ENCODE data around the gene FLRT1. TPM values are rescaled to one million over a fixed set of nuclear protein-coding genes. Genes with fewer than 3 reads are reported as not detected.

The FLRT1 gene
- total RNA-seq, 1 donor from 2014 or later, result not detected

DNA sequence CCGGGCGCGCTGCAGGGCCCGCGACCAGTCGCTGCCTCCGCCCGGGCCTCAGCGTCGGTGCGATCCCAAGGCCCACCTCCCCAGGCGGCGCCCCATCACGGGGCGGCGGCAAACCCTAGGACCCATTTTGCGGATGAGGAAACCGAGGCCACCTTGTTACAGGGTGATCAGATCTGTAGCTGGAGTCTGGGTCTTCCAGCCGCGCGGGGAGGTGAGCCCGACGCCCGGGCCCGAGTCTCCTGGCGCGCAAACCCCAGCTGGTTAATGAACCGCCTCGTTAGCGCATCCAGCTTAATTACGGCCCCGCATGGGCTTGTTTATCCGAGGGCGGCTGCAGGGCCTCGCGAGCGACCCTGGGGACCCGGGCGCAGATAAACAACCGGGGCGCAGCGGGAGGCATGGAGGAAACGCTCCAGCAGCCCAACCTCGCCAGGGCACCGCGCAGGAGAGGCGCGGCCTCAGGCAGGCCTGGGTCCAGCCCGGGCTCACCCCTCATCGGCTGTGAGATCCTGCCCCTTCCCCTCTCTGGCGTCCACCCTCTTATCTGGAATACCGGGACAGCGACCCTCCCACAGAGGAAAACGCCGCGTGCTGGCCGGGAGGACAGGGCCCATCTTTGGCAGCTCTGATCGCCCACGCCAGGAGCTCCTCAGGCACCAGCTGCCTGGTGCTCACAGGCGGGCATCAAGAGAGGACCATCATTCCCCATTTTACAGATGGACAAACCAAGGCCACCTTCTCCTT, 34.8 kb upstream of the FLRT1 start:
- DNase-seq (ENCODE audit: low read depth), result no peak
- H3K4me3 ChIP-seq (ENCODE audit: low read depth, low read length), result peak overlapping the region; percentile 6
- TF ChIP-seq CTCF (conservative IDR thresholded peaks at IDR 0.05; ENCODE audit: low read depth, low read length), result no peak

- no peak overlapping the region for H3K4me3 ChIP-seq (ENCODE audit: low read depth, low read length)
- no peak for TF ChIP-seq CTCF (conservative IDR thresholded peaks at IDR 0.05; ENCODE audit: low read depth, low read length)
- no peak for DNase-seq (ENCODE audit: low read depth)
Observed at GRCh38 chr11:64001484-64002420, 34.0 kb upstream of the FLRT1 start.

DNA sequence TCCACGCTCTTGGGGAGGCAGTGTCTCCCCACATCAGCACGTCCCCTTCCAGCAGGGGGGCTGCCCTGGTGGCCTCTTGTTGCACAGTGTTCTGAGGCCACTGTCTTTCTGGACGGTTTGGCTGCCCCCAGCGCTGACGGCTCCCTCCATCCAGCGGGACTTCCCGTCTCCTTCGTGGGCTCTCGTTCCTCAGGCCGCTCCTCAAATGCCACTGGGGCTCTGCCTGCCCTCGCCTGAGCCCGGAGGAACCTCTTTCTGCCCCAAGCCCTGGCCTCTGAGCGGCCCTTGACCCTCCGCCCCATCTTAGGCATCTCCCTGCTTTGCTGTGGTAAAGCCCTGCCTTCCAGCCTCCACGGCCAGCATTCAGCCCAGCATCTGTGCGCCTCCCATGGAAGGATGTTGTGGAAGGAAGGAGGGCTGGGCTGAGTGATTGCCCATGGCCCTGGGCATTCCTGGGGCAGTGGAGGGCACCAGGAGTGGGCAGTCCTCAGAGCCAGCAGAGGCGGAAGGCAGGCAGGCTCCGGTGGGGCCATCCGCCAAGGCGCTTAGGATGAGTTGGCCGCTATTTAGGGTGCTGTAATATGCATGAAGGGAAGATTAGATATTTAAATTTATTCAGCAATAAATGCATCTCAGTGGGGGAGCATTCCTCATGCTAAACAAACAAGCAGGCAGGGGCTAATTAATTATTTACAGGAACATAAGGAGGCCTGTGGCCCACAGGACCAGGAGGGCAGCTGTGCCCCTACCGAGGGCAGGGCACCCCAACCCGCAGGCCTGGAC, 31.7 kb upstream of the FLRT1 start:
- TF ChIP-seq CTCF (conservative IDR thresholded peaks at IDR 0.05; ENCODE audit: low read depth, low read length), result no peak
- H3K4me3 ChIP-seq (ENCODE audit: low read depth, low read length), result no peak overlapping the region
- peak; percentile 42 for DNase-seq (ENCODE audit: low read depth)

- H3K4me3 ChIP-seq (ENCODE audit: low read depth, low read length), result no peak overlapping the region
- TF ChIP-seq CTCF (conservative IDR thresholded peaks at IDR 0.05; ENCODE audit: low read depth, low read length), result no peak
- DNase-seq (ENCODE audit: low read depth), result no peak
Observed at GRCh38 chr11:64004590-64004984, 31.1 kb upstream of the FLRT1 start.

- no peak overlapping the region for H3K4me3 ChIP-seq (ENCODE audit: low read depth, low read length)
- TF ChIP-seq CTCF (conservative IDR thresholded peaks at IDR 0.05; ENCODE audit: low read depth, low read length), result no peak
- no peak for DNase-seq (ENCODE audit: low read depth)
Observed at GRCh38 chr11:64005691-64006090, 30.0 kb upstream of the FLRT1 start.

- H3K4me3 ChIP-seq (ENCODE audit: low read depth, low read length), result no peak overlapping the region
- no peak for TF ChIP-seq CTCF (conservative IDR thresholded peaks at IDR 0.05; ENCODE audit: low read depth, low read length)
- DNase-seq (ENCODE audit: low read depth), result no peak
Observed at GRCh38 chr11:64006398-64006797, 29.3 kb upstream of the FLRT1 start.

Data from epithelial cell of proximal tubule (primary cell).